GOT3 (cell line): ENCODE results near the gene PFDN1.
"Not testable (repeated sequence)": the region's sequence is repeated elsewhere in the genome, so short reads cannot be mapped to it uniquely, and the experiment has no call there.

Experiments used
- DNase-seq: peaks from one replicate; lab custom pipeline; 2025; ENCODE audit warnings: mixed read lengths; lab: John Stamatoyannopoulos, UW

The PFDN1 gene

GRCh38 chr5:140213370-140213983, 89.4 kb downstream of the PFDN1 start:
- no peak for DNase-seq

- no peak for DNase-seq
Observed at GRCh38 chr5:140208065-140208464, 94.8 kb downstream of the PFDN1 start.

GRCh38 chr5:140207250-140207964, 95.5 kb downstream of the PFDN1 start:
- DNase-seq, result no peak

GRCh38 chr5:140205952-140206351, 96.9 kb downstream of the PFDN1 start:
- no peak for DNase-seq

GRCh38 chr5:140205216-140205615, 97.7 kb downstream of the PFDN1 start:
- no peak for DNase-seq

GRCh38 chr5:140202610-140203009, 100.3 kb downstream of the PFDN1 start:
- no peak for DNase-seq

GRCh38 chr5:140202078-140202477, 100.8 kb downstream of the PFDN1 start:
- DNase-seq, result no peak

- DNase-seq, result not testable (repeated sequence)
Observed at GRCh38 chr5:140198915-140199314, 104.0 kb downstream of the PFDN1 start.

GRCh38 chr5:140197023-140197422, 105.9 kb downstream of the PFDN1 start:
- DNase-seq, result no peak

- no peak for DNase-seq
Observed at GRCh38 chr5:140196115-140196814, 106.6 kb downstream of the PFDN1 start.
